HepG2 (cell line): ENCODE data around the gene DDX50. TPM values are rescaled to one million over a fixed set of nuclear protein-coding genes. Genes with fewer than 3 reads are reported as not detected.

Experiments used
- DR1 ChIP-seq: sonication (generic); formaldehyde crosslinking; IDR thresholded peaks from 2 replicates; pipeline ENCODE4 v1.8.0; 2021; ENCODE audit warnings: mild to moderate bottlenecking, missing genetic modification reagents, inconsistent platforms
- KDM1A ChIP-seq: IDR thresholded peaks from 2 replicates; pipeline ENCODE4 v1.6.1; 2016; ENCODE audit warnings: missing compliant biosample characterization
- KDM6A ChIP-seq: IDR thresholded peaks from 2 replicates; pipeline ENCODE4 v1.6.1; 2016; ENCODE audit warnings: low read depth
- MED1 ChIP-seq: sonication (generic); formaldehyde crosslinking; IDR thresholded peaks from 2 replicates; pipeline ENCODE4 v1.4.0; 2020; ENCODE audit warnings: missing genetic modification reagents
- MXD4 ChIP-seq: IDR thresholded peaks from 2 replicates; pipeline ENCODE4 v1.6.1; 2016; ENCODE audit warnings: mild to moderate bottlenecking, missing biosample characterization, missing genetic modification reagents
- PAWR ChIP-seq: sonication (generic); formaldehyde crosslinking; IDR thresholded peaks from 2 replicates; pipeline ENCODE4 v1.4.0; 2020; ENCODE audit warnings: missing genetic modification reagents, mild to moderate bottlenecking, borderline replicate concordance
- PHF8 ChIP-seq: sonication (generic); formaldehyde crosslinking; IDR thresholded peaks from 2 replicates; pipeline ENCODE4 v1.5.0; 2020; ENCODE audit warnings: missing genetic modification reagents
- RFX5 ChIP-seq: IDR thresholded peaks from 2 replicates; pipeline ENCODE4 v1.6.1; 2011; ENCODE audit warnings: low read depth, low read length, improper control_type of control experiment
- SMC3 ChIP-seq: IDR thresholded peaks from 2 replicates; pipeline ENCODE4 v1.6.1; 2011; ENCODE audit warnings: low read length, improper control_type of control experiment
- U2AF2 ChIP-seq: fragments of 200-400 bp; formaldehyde crosslinking; IDR thresholded peaks from 2 replicates; pipeline ENCODE4 v1.6.1; 2017; ENCODE audit warnings: low read depth, mild to moderate bottlenecking, low read length
- ZNF329 ChIP-seq: sonication (generic); formaldehyde crosslinking; IDR thresholded peaks from 2 replicates; pipeline ENCODE4 v1.9.0; 2021; ENCODE audit warnings: low read depth, mild to moderate bottlenecking, missing genetic modification reagents
- ZNF556 ChIP-seq: sonication (generic); formaldehyde crosslinking; IDR thresholded peaks from 2 replicates; pipeline ENCODE4 v1.4.0; 2020; ENCODE audit warnings: mild to moderate bottlenecking, missing genetic modification reagents, borderline replicate concordance
- ZNF629 ChIP-seq: sonication (generic); formaldehyde crosslinking; conservative IDR thresholded peaks from 2 replicates; pipeline ENCODE4 v1.5.0; 2020; ENCODE audit warnings: missing genetic modification reagents
- ZNF788 ChIP-seq: sonication (generic); formaldehyde crosslinking; IDR thresholded peaks from 2 replicates; pipeline ENCODE4 v1.5.0; 2020; ENCODE audit warnings: mild to moderate bottlenecking, missing genetic modification reagents, borderline replicate concordance
- polyA plus RNA-seq, 8 experiments: library from polyadenylated mRNA; depleted of rRNA in 3 of 8; stranded (reverse) in 7 of 8; unstranded in 1 of 8; fragments of >200 nt; fragmentation: Illumina TruSeq in 4 of 8; extraction: Trizol in 4 of 8; gene quantifications; 2 replicates each; pipeline versions ENCODE4 v1.2.1 to v1.2.3, GENCODE V29; 2011 to 2016; ENCODE audit warnings: low read depth in 4 of 8, missing spikeins in 1 of 8, mixed read lengths in 1 of 8; ENCODE audit not compliant: insufficient read depth in 1 of 8
- total RNA-seq, 5 experiments: library from RNA; depleted of rRNA; stranded (reverse); fragments of >200 nt; fragmentation: Illumina TruSeq; extraction: Trizol; gene quantifications; 2 replicates each; pipeline ENCODE4 v1.2.3, GENCODE V29; 2016; ENCODE audit warnings: low read depth in 1 of 5
- TF ChIP-seq, protein P1 (sequence below): IDR thresholded peaks from 2 replicates; pipeline ENCODE4 v1.6.1; 2018; ENCODE audit warnings: missing genetic modification reagents
- TF ChIP-seq, protein P2 (sequence below): sonication (generic); formaldehyde crosslinking; IDR thresholded peaks from 2 replicates; pipeline ENCODE4 v1.4.0; 2020; ENCODE audit warnings: low read depth, missing genetic modification reagents
- TF ChIP-seq, protein P3 (sequence below): sonication (generic); formaldehyde crosslinking; conservative IDR thresholded peaks from 2 replicates; pipeline ENCODE4 v1.4.0; 2020; ENCODE audit warnings: missing genetic modification reagents
- TF ChIP-seq, protein P4 (sequence below): sonication (generic); formaldehyde crosslinking; IDR thresholded peaks from 2 replicates; pipeline ENCODE4 v1.5.0; 2020; ENCODE audit warnings: mild to moderate bottlenecking, missing genetic modification reagents
- TF ChIP-seq, protein P5 (sequence below): sonication (generic); formaldehyde crosslinking; IDR thresholded peaks from 2 replicates; pipeline ENCODE4 v1.5.1; 2020; ENCODE audit warnings: mild to moderate bottlenecking, moderate library complexity, missing genetic modification reagents

The DDX50 gene
- total and polyA plus RNA-seq, 2 of the 13 experiments (the other 11 are each of a cell fraction or from before 2014, with no cell fraction given) = 19.0 to 38.2 TPM

DNA sequence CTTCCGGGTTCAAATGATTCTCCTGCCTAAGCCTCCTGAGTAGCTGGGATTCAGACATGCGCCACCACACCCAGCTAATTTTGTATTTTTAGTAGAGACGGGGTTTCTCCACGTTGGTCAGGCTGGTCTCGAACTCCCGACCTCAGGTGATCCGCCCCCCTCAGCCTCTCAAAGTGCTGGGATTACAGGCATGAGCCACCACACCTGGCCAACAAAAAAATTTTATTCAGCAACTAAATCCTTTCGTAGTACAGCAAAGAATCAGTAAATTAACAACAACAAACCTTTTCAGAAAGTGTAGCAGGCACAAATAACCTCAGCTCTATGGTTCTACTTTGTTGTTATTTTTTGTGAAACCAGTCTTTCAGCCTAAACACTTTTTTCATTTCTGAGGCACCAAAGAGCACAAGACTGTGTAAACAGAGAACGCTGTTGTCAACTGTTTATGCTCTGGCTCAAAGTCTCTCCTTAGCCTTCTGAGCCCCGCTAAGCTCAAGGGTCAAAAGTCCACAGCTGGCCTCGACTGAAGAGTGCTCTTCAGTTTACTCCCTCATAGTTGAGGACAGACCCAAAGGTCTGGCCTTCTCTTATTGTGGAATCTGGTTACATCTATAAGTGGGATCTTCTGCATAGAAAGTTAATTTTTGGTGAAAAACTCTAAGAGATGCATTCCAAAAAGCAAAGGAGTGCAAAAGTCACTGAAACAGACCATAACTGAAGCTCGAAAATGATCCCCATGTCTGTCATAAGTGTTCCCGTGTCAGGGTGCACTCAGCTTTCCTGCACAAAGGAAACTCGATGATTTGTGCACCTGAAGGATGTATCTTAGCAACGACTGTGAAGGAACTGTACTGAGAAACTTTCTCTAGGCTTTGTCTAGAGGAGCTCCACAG lies 24.6 kb upstream of the DDX50 start (continued):
- TF ChIP-seq, protein P1, sequence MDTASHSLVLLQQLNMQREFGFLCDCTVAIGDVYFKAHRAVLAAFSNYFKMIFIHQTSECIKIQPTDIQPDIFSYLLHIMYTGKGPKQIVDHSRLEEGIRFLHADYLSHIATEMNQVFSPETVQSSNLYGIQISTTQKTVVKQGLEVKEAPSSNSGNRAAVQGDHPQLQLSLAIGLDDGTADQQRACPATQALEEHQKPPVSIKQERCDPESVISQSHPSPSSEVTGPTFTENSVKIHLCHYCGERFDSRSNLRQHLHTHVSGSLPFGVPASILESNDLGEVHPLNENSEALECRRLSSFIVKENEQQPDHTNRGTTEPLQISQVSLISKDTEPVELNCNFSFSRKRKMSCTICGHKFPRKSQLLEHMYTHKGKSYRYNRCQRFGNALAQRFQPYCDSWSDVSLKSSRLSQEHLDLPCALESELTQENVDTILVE (CRISPR knock-in tag) = peak; percentile 69
- TF ChIP-seq, protein P2, sequence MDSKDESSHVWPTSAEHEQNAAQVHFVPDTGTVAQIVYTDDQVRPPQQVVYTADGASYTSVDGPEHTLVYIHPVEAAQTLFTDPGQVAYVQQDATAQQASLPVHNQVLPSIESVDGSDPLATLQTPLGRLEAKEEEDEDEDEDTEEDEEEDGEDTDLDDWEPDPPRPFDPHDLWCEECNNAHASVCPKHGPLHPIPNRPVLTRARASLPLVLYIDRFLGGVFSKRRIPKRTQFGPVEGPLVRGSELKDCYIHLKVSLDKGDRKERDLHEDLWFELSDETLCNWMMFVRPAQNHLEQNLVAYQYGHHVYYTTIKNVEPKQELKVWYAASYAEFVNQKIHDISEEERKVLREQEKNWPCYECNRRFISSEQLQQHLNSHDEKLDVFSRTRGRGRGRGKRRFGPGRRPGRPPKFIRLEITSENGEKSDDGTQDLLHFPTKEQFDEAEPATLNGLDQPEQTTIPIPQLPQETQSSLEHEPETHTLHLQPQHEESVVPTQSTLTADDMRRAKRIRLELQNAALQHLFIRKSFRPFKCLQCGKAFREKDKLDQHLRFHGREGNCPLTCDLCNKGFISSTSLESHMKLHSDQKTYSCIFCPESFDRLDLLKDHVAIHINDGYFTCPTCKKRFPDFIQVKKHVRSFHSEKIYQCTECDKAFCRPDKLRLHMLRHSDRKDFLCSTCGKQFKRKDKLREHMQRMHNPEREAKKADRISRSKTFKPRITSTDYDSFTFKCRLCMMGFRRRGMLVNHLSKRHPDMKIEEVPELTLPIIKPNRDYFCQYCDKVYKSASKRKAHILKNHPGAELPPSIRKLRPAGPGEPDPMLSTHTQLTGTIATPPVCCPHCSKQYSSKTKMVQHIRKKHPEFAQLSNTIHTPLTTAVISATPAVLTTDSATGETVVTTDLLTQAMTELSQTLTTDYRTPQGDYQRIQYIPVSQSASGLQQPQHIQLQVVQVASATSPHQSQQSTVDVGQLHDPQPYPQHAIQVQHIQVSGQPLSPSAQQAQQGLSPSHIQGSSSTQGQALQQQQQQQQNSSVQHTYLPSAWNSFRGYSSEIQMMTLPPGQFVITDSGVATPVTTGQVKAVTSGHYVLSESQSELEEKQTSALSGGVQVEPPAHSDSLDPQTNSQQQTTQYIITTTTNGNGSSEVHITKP = no peak
- TF ChIP-seq PAWR (CRISPR knock-in tag) (no peak), ZNF556 (CRISPR knock-in tag) (peak; percentile 37; the same call in 1 of the 2 replicates), ZNF329 (no peak), MXD4 (CRISPR knock-in tag) (0 out of 2 replicates have a peak, but pooled peaks have one; percentile 56), SMC3 (peak; percentile 29; the same call in 1 of the 2 replicates), KDM6A (CRISPR knock-in tag) (peak; percentile 97), PHF8 (CRISPR knock-in tag) (0 out of 2 replicates have a peak, but pooled peaks have one; percentile 38), U2AF2 (no peak), RFX5 (no peak), ZNF788 (CRISPR knock-in tag) (peak; percentile 66; the same call in 1 of the 2 replicates), DR1 (no peak), KDM1A (CRISPR knock-in tag) (0 out of 2 replicates have a peak, but pooled peaks have one; percentile 20), MED1 (CRISPR knock-in tag) (peak; percentile 91), ZNF629 (CRISPR knock-in tag) (peak; percentile 54)
- TF ChIP-seq, protein P3, sequence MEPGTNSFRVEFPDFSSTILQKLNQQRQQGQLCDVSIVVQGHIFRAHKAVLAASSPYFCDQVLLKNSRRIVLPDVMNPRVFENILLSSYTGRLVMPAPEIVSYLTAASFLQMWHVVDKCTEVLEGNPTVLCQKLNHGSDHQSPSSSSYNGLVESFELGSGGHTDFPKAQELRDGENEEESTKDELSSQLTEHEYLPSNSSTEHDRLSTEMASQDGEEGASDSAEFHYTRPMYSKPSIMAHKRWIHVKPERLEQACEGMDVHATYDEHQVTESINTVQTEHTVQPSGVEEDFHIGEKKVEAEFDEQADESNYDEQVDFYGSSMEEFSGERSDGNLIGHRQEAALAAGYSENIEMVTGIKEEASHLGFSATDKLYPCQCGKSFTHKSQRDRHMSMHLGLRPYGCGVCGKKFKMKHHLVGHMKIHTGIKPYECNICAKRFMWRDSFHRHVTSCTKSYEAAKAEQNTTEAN (CRISPR knock-in tag) = peak; percentile 50; the same call in 1 of the 2 replicates
- TF ChIP-seq, protein P4, sequence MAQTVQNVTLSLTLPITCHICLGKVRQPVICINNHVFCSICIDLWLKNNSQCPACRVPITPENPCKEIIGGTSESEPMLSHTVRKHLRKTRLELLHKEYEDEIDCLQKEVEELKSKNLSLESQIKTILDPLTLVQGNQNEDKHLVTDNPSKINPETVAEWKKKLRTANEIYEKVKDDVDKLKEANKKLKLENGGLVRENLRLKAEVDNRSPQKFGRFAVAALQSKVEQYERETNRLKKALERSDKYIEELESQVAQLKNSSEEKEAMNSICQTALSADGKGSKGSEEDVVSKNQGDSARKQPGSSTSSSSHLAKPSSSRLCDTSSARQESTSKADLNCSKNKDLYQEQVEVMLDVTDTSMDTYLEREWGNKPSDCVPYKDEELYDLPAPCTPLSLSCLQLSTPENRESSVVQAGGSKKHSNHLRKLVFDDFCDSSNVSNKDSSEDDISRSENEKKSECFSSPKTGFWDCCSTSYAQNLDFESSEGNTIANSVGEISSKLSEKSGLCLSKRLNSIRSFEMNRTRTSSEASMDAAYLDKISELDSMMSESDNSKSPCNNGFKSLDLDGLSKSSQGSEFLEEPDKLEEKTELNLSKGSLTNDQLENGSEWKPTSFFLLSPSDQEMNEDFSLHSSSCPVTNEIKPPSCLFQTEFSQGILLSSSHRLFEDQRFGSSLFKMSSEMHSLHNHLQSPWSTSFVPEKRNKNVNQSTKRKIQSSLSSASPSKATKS (CRISPR knock-in tag) = no peak
- TF ChIP-seq, protein P5, sequence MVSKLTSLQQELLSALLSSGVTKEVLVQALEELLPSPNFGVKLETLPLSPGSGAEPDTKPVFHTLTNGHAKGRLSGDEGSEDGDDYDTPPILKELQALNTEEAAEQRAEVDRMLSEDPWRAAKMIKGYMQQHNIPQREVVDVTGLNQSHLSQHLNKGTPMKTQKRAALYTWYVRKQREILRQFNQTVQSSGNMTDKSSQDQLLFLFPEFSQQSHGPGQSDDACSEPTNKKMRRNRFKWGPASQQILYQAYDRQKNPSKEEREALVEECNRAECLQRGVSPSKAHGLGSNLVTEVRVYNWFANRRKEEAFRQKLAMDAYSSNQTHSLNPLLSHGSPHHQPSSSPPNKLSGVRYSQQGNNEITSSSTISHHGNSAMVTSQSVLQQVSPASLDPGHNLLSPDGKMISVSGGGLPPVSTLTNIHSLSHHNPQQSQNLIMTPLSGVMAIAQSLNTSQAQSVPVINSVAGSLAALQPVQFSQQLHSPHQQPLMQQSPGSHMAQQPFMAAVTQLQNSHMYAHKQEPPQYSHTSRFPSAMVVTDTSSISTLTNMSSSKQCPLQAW (CRISPR knock-in tag) = peak; percentile 43; the same call in 1 of the 2 replicates
